GM18951 (cell line): ENCODE data around the gene ZER1.

Experiments
- POLR2A ChIP-seq: IDR thresholded peaks from 4 replicates; pipeline ENCODE4 v1.6.1; 2011; ENCODE audit warnings: mild to moderate bottlenecking; ENCODE audit not compliant: insufficient read length, insufficient read depth; ENCODE audit errors: extremely low read depth
- in situ Hi-C: fragments of 300-500 bp; cut with MboI; formaldehyde crosslinking; loops from one replicate; pipeline ENCODE4 v1.12.0; 2022; ENCODE audit warnings: low sequenced_read_pairs, mixed read lengths, inconsistent platforms; ENCODE audit not compliant: unreplicated experiment

ZER1 gene

GRCh38 chr9:128742401-128742800 lies 29.3 kb downstream of the ZER1 start:
- no peak for TF ChIP-seq POLR2A
- in situ Hi-C loops, result no loop called here

GRCh38 chr9:128735373-128735772 lies 36.4 kb downstream of the ZER1 start:
- TF ChIP-seq POLR2A, result no peak
- in situ Hi-C loops, result no loop called here

- no peak for TF ChIP-seq POLR2A
- in situ Hi-C loops, result no loop called here
Observed at GRCh38 chr9:128733256-128733655, 38.5 kb downstream of the ZER1 start.

- in situ Hi-C loops, result no loop called here
- no peak for TF ChIP-seq POLR2A
Observed at GRCh38 chr9:128732576-128732975, 39.2 kb downstream of the ZER1 start.

- TF ChIP-seq POLR2A, result no peak
- in situ Hi-C loops, result no loop called here
Observed at GRCh38 chr9:128731691-128732090, 40.0 kb downstream of the ZER1 start.

GRCh38 chr9:128731093-128731492 lies 40.6 kb downstream of the ZER1 start:
- in situ Hi-C loops, result no loop called here
- TF ChIP-seq POLR2A, result no peak

GRCh38 chr9:128729766-128730517 lies 41.8 kb downstream of the ZER1 start:
- TF ChIP-seq POLR2A, result no peak
- in situ Hi-C loops, result no loop called here

GRCh38 chr9:128729302-128729701 lies 42.4 kb downstream of the ZER1 start:
- in situ Hi-C loops, result no loop called here
- no peak for TF ChIP-seq POLR2A

- no peak for TF ChIP-seq POLR2A
- in situ Hi-C loops, result no loop called here
Observed at GRCh38 chr9:128728298-128728697, 43.4 kb downstream of the ZER1 start.

GRCh38 chr9:128727640-128728248 lies 44.0 kb downstream of the ZER1 start:
- no peak for TF ChIP-seq POLR2A
- in situ Hi-C loops, result no loop called here

GRCh38 chr9:128724744-128725211 lies 46.9 kb downstream of the ZER1 start:
- in situ Hi-C loops, result no loop called here
- peak; percentile 28 for TF ChIP-seq POLR2A

- TF ChIP-seq POLR2A, result peak; percentile 99
Observed at GRCh38 chr9:128723866-128724743, 47.6 kb downstream of the ZER1 start, which contains the start of gene ZDHHC12. Gene ZDHHC12, minus strand, starts transcription at chr9:128724127. Its CDS starts 34 bp downstream, at chr9:128724093.

GRCh38 chr9:128723352-128723865 lies 48.3 kb downstream of the ZER1 start:
- TF ChIP-seq POLR2A, result no peak
- in situ Hi-C loops, result no loop called here

More at GRCh38 chr9:128723866-128724743, 47.6 kb downstream of the ZER1 start, which contains the start of gene ZDHHC12:
- in situ Hi-C loops, result no loop called here
